MCF 10A (cell line): ENCODE data around the gene ZNF804A. TPM values are rescaled to one million over a fixed set of nuclear protein-coding genes. Genes with fewer than 3 reads are reported as not detected.

Source experiments
- BruUV-seq: library from RNA; stranded (reverse); fragments of 400-500 nt; replicated peaks from 2 replicates; lab custom pipeline; 2021; lab: Mats Ljungman, UMichigan
- CTCF ChIA-PET: fragments of 300-600 bp; sonication (Branson Sonifier 250); formaldehyde crosslinking; extraction: SDS; loops from one replicate; lab custom pipeline; 2021; ENCODE audit warnings: antibody characterized with exemption, inconsistent platforms; lab: Yijun Ruan, JAX
- POLR2A ChIA-PET: fragments of 300-600, 350-650 bp; sonication (Branson Sonifier 250); formaldehyde crosslinking; extraction: SDS; loops from one replicate; lab custom pipeline; 2020; ENCODE audit warnings: antibody characterized with exemption, inconsistent platforms; lab: Yijun Ruan, JAX
- DNase-seq: peaks from one replicate; pipeline ENCODE4 v3.0.0-alpha.2; 2018; ENCODE audit not compliant: unreplicated experiment
- H3K27ac Mint-ChIP-seq: one replicate; pipeline ENCODE4 v1.8.0; 2022; ENCODE audit warnings: mild to moderate bottlenecking, low read depth, mixed read lengths; ENCODE audit not compliant: unreplicated experiment
- H3K27me3 Mint-ChIP-seq: one replicate; pipeline ENCODE4 v1.8.0; 2022; ENCODE audit warnings: mixed read lengths; ENCODE audit not compliant: insufficient read depth, unreplicated experiment
- H3K36me3 Mint-ChIP-seq: one replicate; pipeline ENCODE4 v1.8.0; 2022; ENCODE audit warnings: mild to moderate bottlenecking, moderate library complexity, mixed read lengths; ENCODE audit not compliant: insufficient read depth, unreplicated experiment
- H3K4me1 Mint-ChIP-seq: one replicate; pipeline ENCODE4 v1.8.0; 2022; ENCODE audit warnings: mixed read lengths; ENCODE audit not compliant: insufficient read depth, unreplicated experiment
- H3K4me3 Mint-ChIP-seq: one replicate; pipeline ENCODE4 v1.8.0; 2022; ENCODE audit warnings: mild to moderate bottlenecking, moderate library complexity, mixed read lengths; ENCODE audit not compliant: unreplicated experiment
- H3K9me3 Mint-ChIP-seq: one replicate; pipeline ENCODE4 v1.8.0; 2022; ENCODE audit warnings: mixed read lengths; ENCODE audit not compliant: unreplicated experiment
- CTCF ChIP-seq: fragments of 200-600 bp; IDR thresholded peaks from one replicate; pipeline ENCODE4 v1.8.0; 2022; ENCODE audit warnings: antibody characterized with exemption, mild to moderate bottlenecking; ENCODE audit not compliant: unreplicated experiment
- intact Hi-C: fragments of 100-400 bp; cut with micrococcal nuclease; formaldehyde crosslinking; loops from 2 replicates; pipeline ENCODE4 v1.14.1; 2022
- total RNA-seq: library from RNA; stranded (reverse); gene quantifications from 2 replicates; pipeline ENCODE4 v1.2.3, GENCODE V29; 2022

The ZNF804A gene
- total RNA-seq, 1 experiment from 2014 or later: not detected

DNA sequence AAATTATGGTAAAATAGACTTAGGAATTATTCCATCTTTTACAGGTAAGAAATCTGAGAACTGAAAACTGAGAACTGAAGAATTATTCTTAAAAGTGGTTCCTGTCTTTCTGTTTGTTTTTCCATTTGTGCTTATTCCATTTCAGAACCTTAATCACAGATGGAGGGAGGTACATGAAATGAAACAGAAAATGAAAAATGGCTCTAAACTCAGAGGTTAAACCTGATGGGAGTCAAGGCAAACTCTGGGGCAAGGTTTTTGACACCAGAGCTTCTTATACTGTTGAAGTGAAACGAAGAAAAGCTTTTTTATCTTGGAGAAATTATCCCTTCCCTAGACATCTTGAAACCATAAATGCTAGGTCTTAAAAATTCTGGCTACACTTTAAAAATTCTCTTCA is 182.1 kb downstream of the ZNF804A start:
- Mint-ChIP-seq H3K27ac (no peak overlapping the region), H3K27me3 (no peaks in the 10 kb centered on the region), H3K4me1 (no peaks in the 10 kb centered on the region), H3K9me3 (no peaks in the 10 kb centered on the region), H3K4me3 (no peak overlapping the region), H3K36me3 (no peaks in the 10 kb centered on the region)
- POLR2A ChIA-PET: no interaction called here
- no peak for TF ChIP-seq CTCF
- CTCF ChIA-PET: interaction anchor here (0.6 kb wide), 1 partner anchor 193 kb away, joined by 3 read pairs; no protein-coding TSS in a partner anchor
- intact Hi-C loops: no loop called here
- BruUV-seq: no TSS peak
- DNase-seq: no peak

- H3K27me3 Mint-ChIP-seq: no peaks in the 10 kb centered on the region
- no TSS peak for BruUV-seq
- no peaks in the 10 kb centered on the region for H3K36me3 Mint-ChIP-seq
- intact Hi-C loops: no loop called here
- no peak overlapping the region for H3K4me3 Mint-ChIP-seq
- CTCF ChIA-PET: interaction anchor here (0.6 kb wide), 1 partner anchor 192 kb away, joined by 3 read pairs; no protein-coding TSS in a partner anchor
- no peak overlapping the region for H3K27ac Mint-ChIP-seq
- H3K9me3 Mint-ChIP-seq: no peaks in the 10 kb centered on the region
- TF ChIP-seq CTCF: no peak
- POLR2A ChIA-PET: no interaction called here
- H3K4me1 Mint-ChIP-seq: no peaks in the 10 kb centered on the region
- no peak for DNase-seq
These were observed 182.6 kb downstream of the ZNF804A start for GRCh38 chr2:184780944-184781343.

GRCh38 chr2:184783576-184783975 is 185.2 kb downstream of the ZNF804A start:
- Mint-ChIP-seq H3K4me3 (no peak overlapping the region), H3K36me3 (no peaks in the 10 kb centered on the region), H3K27me3 (no peaks in the 10 kb centered on the region), H3K9me3 (no peaks in the 10 kb centered on the region), H3K27ac (no peak overlapping the region), H3K4me1 (no peaks in the 10 kb centered on the region)
- intact Hi-C loops: no loop called here
- DNase-seq: no peak
- BruUV-seq: no TSS peak
- no peak for TF ChIP-seq CTCF
- ChIA-PET POLR2A (no interaction called here), CTCF (no interaction called here)

GRCh38 chr2:184793176-184793575 is 194.8 kb downstream of the ZNF804A start:
- Mint-ChIP-seq H3K9me3 (no peaks in the 10 kb centered on the region), H3K4me3 (no peak overlapping the region), H3K27me3 (no peaks in the 10 kb centered on the region), H3K36me3 (no peaks in the 10 kb centered on the region), H3K4me1 (no peaks in the 10 kb centered on the region), H3K27ac (no peak overlapping the region)
- DNase-seq: no peak
- POLR2A ChIA-PET: interaction anchor here (0.6 kb wide), 1 partner anchor 427 kb away, joined by 3 read pairs; no protein-coding TSS in a partner anchor
- no peak for TF ChIP-seq CTCF
- intact Hi-C loops: no loop called here
- CTCF ChIA-PET: no interaction called here
- BruUV-seq: no TSS peak
